ENCODE measurements around the gene DPH2.

GRCh38 chr1:43992232-43992995, 22.6 kb downstream of the DPH2 start:
- TF ChIP-seq, protein P1, sequence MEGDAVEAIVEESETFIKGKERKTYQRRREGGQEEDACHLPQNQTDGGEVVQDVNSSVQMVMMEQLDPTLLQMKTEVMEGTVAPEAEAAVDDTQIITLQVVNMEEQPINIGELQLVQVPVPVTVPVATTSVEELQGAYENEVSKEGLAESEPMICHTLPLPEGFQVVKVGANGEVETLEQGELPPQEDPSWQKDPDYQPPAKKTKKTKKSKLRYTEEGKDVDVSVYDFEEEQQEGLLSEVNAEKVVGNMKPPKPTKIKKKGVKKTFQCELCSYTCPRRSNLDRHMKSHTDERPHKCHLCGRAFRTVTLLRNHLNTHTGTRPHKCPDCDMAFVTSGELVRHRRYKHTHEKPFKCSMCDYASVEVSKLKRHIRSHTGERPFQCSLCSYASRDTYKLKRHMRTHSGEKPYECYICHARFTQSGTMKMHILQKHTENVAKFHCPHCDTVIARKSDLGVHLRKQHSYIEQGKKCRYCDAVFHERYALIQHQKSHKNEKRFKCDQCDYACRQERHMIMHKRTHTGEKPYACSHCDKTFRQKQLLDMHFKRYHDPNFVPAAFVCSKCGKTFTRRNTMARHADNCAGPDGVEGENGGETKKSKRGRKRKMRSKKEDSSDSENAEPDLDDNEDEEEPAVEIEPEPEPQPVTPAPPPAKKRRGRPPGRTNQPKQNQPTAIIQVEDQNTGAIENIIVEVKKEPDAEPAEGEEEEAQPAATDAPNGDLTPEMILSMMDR (IDR thresholded peaks at IDR 0.05) = no peak
- TF ChIP-seq POLR2A (IDR thresholded peaks at IDR 0.05) = no peak

All from uterus (tissue), 2 donors.